ENCODE data around the gene KREMEN2. TPM values are rescaled to one million over a fixed set of nuclear protein-coding genes. Genes with fewer than 3 reads are reported as not detected.

The KREMEN2 gene
- total and polyA plus RNA-seq, 9 of the 15 experiments (the other 6 are each of a cell fraction or from before 2014, with no cell fraction given): 0.04 to 7.7 (median 1.5) TPM; not detected in 1

GRCh38 chr16:2981177-2981898 is 17.3 kb downstream of the KREMEN2 start (continued):
- TF ChIP-seq MAX (CRISPR knock-in tag; IDR thresholded peaks at IDR 0.05) (peak; percentile 23; the same call in 1 of the 2 replicates), SRF (CRISPR knock-in tag; IDR thresholded peaks at IDR 0.05) (0 out of 4 replicates have a peak, but pooled peaks of 1 of the 2 experiments have one; percentile 9), ARID4B (CRISPR knock-in tag; IDR thresholded peaks at IDR 0.05) (peak; percentile 25; the same call in 1 of the 2 replicates), ZNF592 (IDR thresholded peaks at IDR 0.05) (peak; percentile 68), RBBP5 (IDR thresholded peaks at IDR 0.05; ENCODE audit: borderline replicate concordance, insufficient read depth, low read length, poor library complexity, severe bottlenecking) (peak; percentile 62), DMBX1 (CRISPR knock-in tag; IDR thresholded peaks at IDR 0.05; ENCODE audit: borderline replicate concordance) (no peak), CEBPG (CRISPR knock-in tag; IDR thresholded peaks at IDR 0.05) (peak; percentile 16; the same call in 1 of the 2 replicates), CEBPG (tag; conservative IDR thresholded peaks at IDR 0.05 in 1 of 2, IDR thresholded peaks at IDR 0.05 in 1 of 2) (no peak), ZBTB9 (CRISPR knock-in tag; IDR thresholded peaks at IDR 0.05) (no peak), ZHX1 (conservative IDR thresholded peaks at IDR 0.05; ENCODE audit: low read length) (no peak)

Measured in K562 (cell line).